AG04450 (cell line): ENCODE measurements around the gene ARHGEF37. TPM values are rescaled to one million over a fixed set of nuclear protein-coding genes. Genes with fewer than 3 reads are reported as not detected.
"Not testable (repeated sequence)": the region's sequence is repeated elsewhere in the genome, so short reads cannot be mapped to it uniquely, and the experiment has no call there.

ENCODE experiments used
- CTCF ChIA-PET: fragments of 300-600, 350-600 bp; formaldehyde crosslinking; extraction: SDS; loops from one replicate; lab custom pipeline; 2022; ENCODE audit warnings: antibody characterized with exemption, inconsistent platforms; lab: Charles Lee
- POLR2A ChIA-PET: fragments of 350-600 bp; formaldehyde crosslinking; extraction: SDS; loops from one replicate; lab custom pipeline; 2021; ENCODE audit warnings: antibody characterized with exemption, inconsistent platforms; lab: Yijun Ruan, JAX
- DNase-seq: peaks from one replicate; pipeline ENCODE4 v3.0.0-alpha.2; 2011; ENCODE audit warnings: low read depth, low spot score
- H3K27ac ChIP-seq: one replicate; pipeline ENCODE4 v1.5.1; 2012; ENCODE audit warnings: low read depth, low read length, control low read depth
- H3K27me3 ChIP-seq: one replicate; pipeline ENCODE4 v1.6.0; 2012; ENCODE audit warnings: low read length; ENCODE audit not compliant: control insufficient read depth, insufficient read depth
- H3K4me3 ChIP-seq: 2 replicates; pipeline ENCODE4 v1.5.1; 2011; ENCODE audit warnings: mild to moderate bottlenecking, low read depth, low read length, control low read depth
- H3K9me3 ChIP-seq: 2 replicates; pipeline ENCODE4 v1.5.1; 2012; ENCODE audit warnings: low read length; ENCODE audit not compliant: control insufficient read depth, insufficient read depth
- CTCF ChIP-seq: IDR thresholded peaks from 2 replicates; pipeline ENCODE4 v1.5.1; 2011; ENCODE audit warnings: low read depth, low read length, control low read depth, inconsistent platforms
- polyA plus RNA-seq: library from polyadenylated mRNA; depleted of rRNA; stranded (reverse); fragments of >200 nt; gene quantifications from 2 replicates; pipeline ENCODE4 v1.2.3, GENCODE V29; 2011

ARHGEF37 gene
- polyA plus RNA-seq, 1 experiment: 0.74 TPM

GRCh38 chr5:149646564-149646963 lies 65.3 kb downstream of the ARHGEF37 start:
- H3K27me3 ChIP-seq: peaks cover 12% of the 10 kb centered on the region
- no peak overlapping the region for H3K27ac ChIP-seq
- ChIA-PET POLR2A (no interaction called here), CTCF (interaction anchor here (1.3 to 16.1 kb wide), 2 partner anchors 8 to 186 kb away, joined by 3 to 282 read pairs; no protein-coding TSS in a partner anchor)
- no peaks in the 10 kb centered on the region for H3K9me3 ChIP-seq
- no peak for TF ChIP-seq CTCF
- no peak overlapping the region for H3K4me3 ChIP-seq
- no peak for DNase-seq

DNA sequence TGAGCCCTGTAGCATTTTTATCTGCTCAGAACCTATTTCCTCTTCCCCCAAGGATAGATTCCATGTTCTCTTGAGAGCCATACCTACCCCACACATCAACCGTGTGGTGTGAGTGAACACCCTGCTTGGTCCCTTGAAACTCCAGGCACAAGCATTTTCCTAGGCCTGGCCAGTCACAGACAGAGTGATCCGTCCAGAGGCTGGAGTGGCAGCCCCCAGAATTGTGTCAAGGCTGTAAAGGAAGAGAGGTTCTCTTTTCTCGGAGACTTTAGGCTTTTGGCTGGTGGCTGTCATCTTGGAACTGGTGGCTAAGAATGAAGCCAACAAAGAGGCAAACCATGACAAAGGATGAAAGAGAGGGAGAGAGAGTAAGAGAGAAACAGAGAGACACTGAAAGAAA lies 66.0 kb downstream of the ARHGEF37 start:
- ChIA-PET CTCF (interaction anchor here (1.3 to 16.1 kb wide), 2 partner anchors 9 to 185 kb away, joined by 3 to 282 read pairs; no protein-coding TSS in a partner anchor), POLR2A (no interaction called here)
- no peak for TF ChIP-seq CTCF
- Histone ChIP-seq H3K9me3 (no peaks in the 10 kb centered on the region), H3K27me3 (peaks cover 14% of the 10 kb centered on the region), H3K27ac (no peak overlapping the region), H3K4me3 (no peak overlapping the region)
- DNase-seq: no peak

DNA sequence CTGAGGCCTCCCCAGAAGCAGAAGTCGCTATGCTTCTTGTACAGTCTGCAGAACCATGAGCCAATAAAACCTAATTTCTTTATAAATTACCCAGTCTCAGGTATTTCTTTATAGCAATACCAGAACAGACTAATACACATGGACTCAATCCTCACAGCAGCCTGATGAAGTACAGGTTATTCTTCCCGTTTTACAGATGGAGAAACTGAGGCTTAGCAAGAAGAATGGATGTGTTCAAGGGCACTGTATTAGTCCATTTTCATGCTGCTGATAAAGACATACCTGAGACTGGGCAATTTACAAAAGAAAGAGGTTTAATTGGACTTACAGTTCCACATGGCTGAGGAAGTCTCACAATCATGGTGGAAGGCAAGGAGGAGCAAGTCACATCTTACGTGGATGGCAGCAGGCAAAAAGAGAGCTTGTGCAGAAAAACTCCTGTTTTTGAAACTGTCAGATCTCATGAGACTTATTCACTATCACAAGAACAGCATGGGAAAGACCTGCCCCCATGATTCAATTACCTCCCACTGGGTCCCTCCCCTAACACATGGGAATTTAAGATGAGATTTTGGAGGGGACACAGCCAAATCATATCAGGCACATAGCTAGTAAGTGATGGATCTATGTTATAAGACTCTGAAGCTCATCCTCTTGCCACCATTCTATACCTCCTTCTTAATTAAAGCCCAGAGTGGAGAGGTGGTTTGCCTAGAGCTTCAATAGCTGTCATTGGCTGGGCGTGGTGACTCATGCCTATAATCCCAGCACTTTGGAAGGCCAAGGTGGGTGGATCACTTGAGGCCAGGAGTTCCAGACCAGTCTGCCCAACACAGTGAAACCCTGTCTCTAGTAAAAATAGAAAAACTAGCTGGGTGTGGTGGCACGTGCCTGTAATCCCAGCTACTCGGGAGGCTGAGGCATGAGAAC lies 67.4 kb downstream of the ARHGEF37 start:
- H3K9me3 ChIP-seq, DNase-seq, H3K4me3 ChIP-seq, H3K27ac ChIP-seq, POLR2A ChIA-PET: not testable (repeated sequence)
- CTCF ChIA-PET: interaction anchor here (1.2 kb wide), 1 partner anchor 18 kb away, joined by 3 read pairs; no protein-coding TSS in a partner anchor
- peaks cover 18% of the 10 kb centered on the region for H3K27me3 ChIP-seq

- POLR2A ChIA-PET, H3K4me3 ChIP-seq, H3K27ac ChIP-seq, DNase-seq, H3K9me3 ChIP-seq: not testable (repeated sequence)
- H3K27me3 ChIP-seq: peaks cover 18% of the 10 kb centered on the region
- CTCF ChIA-PET: interaction anchor here (1.2 kb wide), 1 partner anchor 17 kb away, joined by 3 read pairs; no protein-coding TSS in a partner anchor
These were observed 68.4 kb downstream of the ARHGEF37 start for GRCh38 chr5:149649730-149650129.

DNA sequence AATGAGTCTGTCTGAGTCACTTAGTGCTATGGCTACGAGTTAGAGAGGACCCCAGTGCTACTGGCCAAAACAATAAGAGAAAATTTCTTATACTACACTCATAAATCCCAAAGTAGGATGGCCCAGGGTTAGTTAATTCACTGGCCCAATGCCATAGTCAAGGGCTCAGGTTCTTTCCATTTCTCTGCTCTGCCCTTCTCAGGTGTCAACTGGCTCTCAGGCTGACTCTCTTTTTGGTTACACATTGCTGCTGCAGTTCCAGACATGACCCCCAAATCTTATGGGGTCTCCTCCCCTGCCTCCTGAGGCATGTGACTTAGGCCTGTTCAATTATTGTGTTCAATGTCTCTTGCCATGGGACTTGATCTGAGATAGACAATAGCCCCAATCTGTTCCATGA lies 70.4 kb downstream of the ARHGEF37 start:
- Histone ChIP-seq H3K9me3 (peaks cover 4% of the 10 kb centered on the region), H3K27ac (no peak overlapping the region), H3K27me3 (peaks cover 14% of the 10 kb centered on the region), H3K4me3 (no peak overlapping the region)
- no peak for DNase-seq
- ChIA-PET CTCF (no interaction called here), POLR2A (no interaction called here)
- no peak for TF ChIP-seq CTCF

DNA sequence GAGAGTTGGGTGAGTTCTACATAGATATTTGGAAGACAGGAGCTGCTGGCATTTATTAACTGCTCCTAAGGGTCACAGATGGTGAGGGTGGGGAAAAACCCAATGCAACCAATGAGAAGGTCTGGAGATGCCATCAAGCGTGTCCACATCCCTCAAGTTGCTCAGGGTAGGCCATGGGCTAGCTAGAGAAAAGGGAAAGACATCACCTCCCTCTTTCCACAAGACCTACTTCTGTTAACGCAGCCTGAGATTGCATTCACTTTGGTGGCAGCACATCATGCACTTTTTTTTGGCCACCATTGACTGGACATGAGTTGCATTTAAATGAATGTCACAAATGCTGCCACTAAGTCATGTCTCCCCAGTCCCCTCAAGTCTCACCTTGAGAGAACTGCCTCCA lies 71.4 kb downstream of the ARHGEF37 start:
- no peak for TF ChIP-seq CTCF

More for the DNA sequence above, 71.4 kb downstream of the ARHGEF37 start:
- no peak for DNase-seq
- no peak overlapping the region for H3K4me3 ChIP-seq
- no peak overlapping the region for H3K27ac ChIP-seq
- peaks cover 6% of the 10 kb centered on the region for H3K9me3 ChIP-seq
- ChIA-PET POLR2A (no interaction called here), CTCF (interaction anchor here (0.9 kb wide), 1 partner anchor 15 kb away, joined by 4 read pairs; no protein-coding TSS in a partner anchor)
- peaks cover 23% of the 10 kb centered on the region for H3K27me3 ChIP-seq
